Esophagus mucosa (tissue), 1 donor: ENCODE data around the gene CYB5D1. TPM values are rescaled to one million over a fixed set of nuclear protein-coding genes. Genes with fewer than 3 reads are reported as not detected.

Experiments
- ATAC-seq: fragments of 200-7000 bp; cut with Tn5 transposase; one replicate; pipeline ENCODE4 v1.9.1; 2020
- total RNA-seq: library from RNA; stranded (reverse); gene quantifications from one replicate; pipeline ENCODE4 v1.2.4, GENCODE V29; 2023
- donor health status: DM: yes; HTN: yes; CAD: no.

CYB5D1 gene
- total RNA-seq, 1 donor from 2014 or later = 7.6 TPM

GRCh38 chr17:7888184-7888920 is 30.5 kb downstream of the CYB5D1 start, which contains the start of gene CHD3:
Gene CHD3, plus strand, starts transcription at chr17:7888789. Its CDS starts 212 bp downstream, at chr17:7889001.
- peak; percentile 89 for ATAC-seq

- peak; percentile 57 for ATAC-seq
These were observed 31.6 kb downstream of the CYB5D1 start for GRCh38 chr17:7889166-7889955.

GRCh38 chr17:7893187-7893880 is 35.5 kb downstream of the CYB5D1 start:
- no peak for ATAC-seq

GRCh38 chr17:7894226-7894625 is 36.4 kb downstream of the CYB5D1 start:
- no peak for ATAC-seq

- ATAC-seq = no peak
These were observed 37.1 kb downstream of the CYB5D1 start for GRCh38 chr17:7894866-7895265.

GRCh38 chr17:7897090-7897489 is 39.3 kb downstream of the CYB5D1 start:
- no peak for ATAC-seq

- ATAC-seq = peak; percentile 56
These were observed 40.0 kb downstream of the CYB5D1 start for GRCh38 chr17:7897773-7898172.

GRCh38 chr17:7903154-7904103 is 45.6 kb downstream of the CYB5D1 start:
- peak; percentile 49 for ATAC-seq

- no peak for ATAC-seq
These were observed 51.3 kb downstream of the CYB5D1 start for GRCh38 chr17:7909089-7909488.

- no peak for ATAC-seq
These were observed 52.5 kb downstream of the CYB5D1 start for GRCh38 chr17:7910281-7910680.

GRCh38 chr17:7910711-7911110 is 52.9 kb downstream of the CYB5D1 start:
- ATAC-seq = no peak

- no peak for ATAC-seq
These were observed 53.3 kb downstream of the CYB5D1 start for GRCh38 chr17:7911116-7911515.

Other genes with a start within 250 kb of the CYB5D1 start
- 17.0 TPM for gene FXR2, start 243.1 kb upstream of the CYB5D1 start, total RNA-seq
- 35.7 TPM for gene SAT2, start 230.2 kb upstream of the CYB5D1 start, total RNA-seq
- 0.48 TPM for gene SHBG, start 227.9 kb upstream of the CYB5D1 start, total RNA-seq
- 0.36 TPM for gene ATP1B2, start 207.1 kb upstream of the CYB5D1 start, total RNA-seq
- 74.1 TPM for gene TP53, start 170.5 kb upstream of the CYB5D1 start, total RNA-seq
- gene WRAP53, start 169.5 kb upstream of the CYB5D1 start, total RNA-seq = 8.5 TPM
- 1.6 TPM for gene EFNB3, start 152.8 kb upstream of the CYB5D1 start, total RNA-seq
- 0.04 TPM for gene DNAH2, start 140.3 kb upstream of the CYB5D1 start, total RNA-seq
- gene KDM6B, start 23.8 kb upstream of the CYB5D1 start, total RNA-seq = 16.7 TPM
- 1.7 TPM for gene TMEM88, start 2.9 kb upstream of the CYB5D1 start, total RNA-seq
- 93.3 TPM for gene NAA38, start 444 bp upstream of the CYB5D1 start, total RNA-seq
- gene CHD3, start 30.8 kb downstream of the CYB5D1 start, total RNA-seq = 50.7 TPM
- 2.4 TPM for gene RNF227, start 58.3 kb downstream of the CYB5D1 start, total RNA-seq
- gene KCNAB3, start 71.9 kb downstream of the CYB5D1 start, total RNA-seq = 0.44 TPM
- gene TRAPPC1, start 73.9 kb downstream of the CYB5D1 start, total RNA-seq = 108 TPM
- gene CNTROB, start 74.2 kb downstream of the CYB5D1 start, total RNA-seq = 15.4 TPM
- 3.5 TPM for gene GUCY2D, start 144.6 kb downstream of the CYB5D1 start, total RNA-seq
- gene ALOX15B, start 181.1 kb downstream of the CYB5D1 start, total RNA-seq = 121 TPM
- gene ALOX12B, start 229.7 kb downstream of the CYB5D1 start, total RNA-seq = 15.0 TPM